HG02884 (cell line): ENCODE data around the gene HSPA9.

Source experiments
- ATAC-seq: cut with Tn5 transposase; IDR thresholded peaks from one replicate; pipeline ENCODE4 v1.9.1; 2021; ENCODE audit warnings: mild to moderate bottlenecking, moderate library complexity; ENCODE audit not compliant: unreplicated experiment

Gene HSPA9

GRCh38 chr5:138564242-138564641 lies 11.0 kb downstream of the HSPA9 start:
- ATAC-seq = no peak

- ATAC-seq = no peak
These were observed 11.7 kb downstream of the HSPA9 start for GRCh38 chr5:138563340-138564118.

- ATAC-seq = no peak
These were observed 14.2 kb downstream of the HSPA9 start for GRCh38 chr5:138560971-138561370.

GRCh38 chr5:138559937-138560336 lies 15.3 kb downstream of the HSPA9 start:
- no peak for ATAC-seq

GRCh38 chr5:138557677-138558076 lies 17.5 kb downstream of the HSPA9 start:
- ATAC-seq = no peak

GRCh38 chr5:138554143-138554542 lies 21.1 kb downstream of the HSPA9 start:
- ATAC-seq = no peak

- ATAC-seq = no peak
These were observed 21.6 kb downstream of the HSPA9 start for GRCh38 chr5:138553437-138554095.

- no peak for ATAC-seq
These were observed 22.5 kb downstream of the HSPA9 start for GRCh38 chr5:138552657-138553056.

- no peak for ATAC-seq
These were observed 25.8 kb downstream of the HSPA9 start for GRCh38 chr5:138549414-138549813.

- ATAC-seq = no peak
These were observed 29.2 kb downstream of the HSPA9 start for GRCh38 chr5:138545919-138546562.

- ATAC-seq = no peak
These were observed 30.7 kb downstream of the HSPA9 start for GRCh38 chr5:138544181-138545134.

- peak; percentile 41 for ATAC-seq
These were observed 31.5 kb downstream of the HSPA9 start for GRCh38 chr5:138543730-138544104.

- ATAC-seq = peak; percentile 86
These were observed 32.1 kb downstream of the HSPA9 start, which contains the start of gene ETF1 for GRCh38 chr5:138542956-138543729. Gene ETF1 (minus strand): TSS chr5:138543236. CDS start chr5:138542918, 318 bp downstream.

GRCh38 chr5:138542180-138542955 lies 32.8 kb downstream of the HSPA9 start:
- ATAC-seq = no peak

GRCh38 chr5:138541511-138542179 lies 33.6 kb downstream of the HSPA9 start:
- ATAC-seq = no peak

- ATAC-seq = no peak
These were observed 35.4 kb downstream of the HSPA9 start for GRCh38 chr5:138539791-138540190.

- ATAC-seq = no peak
These were observed 36.1 kb downstream of the HSPA9 start for GRCh38 chr5:138538943-138539627.

GRCh38 chr5:138536665-138537315 lies 38.4 kb downstream of the HSPA9 start:
- ATAC-seq = no peak
